Activated CD4-positive, alpha-beta T cell treated with anti-CD3 and anti-CD28 coated beads, Interleukin-2, amount 50 U/mL, for 48 hours (primary cell): ENCODE data around the gene MESD.
A peak's percentile ranks its signal among the peaks of the same experiment; 100 is the strongest.
"Not testable (repeated sequence)": the region's sequence is repeated elsewhere in the genome, so short reads cannot be mapped to it uniquely, and the experiment has no call there.

Source experiments
- DNase-seq, 2 experiments: peaks; one replicate each; pipeline ENCODE4 v3.0.0-alpha.2; 2020

MESD gene

DNA sequence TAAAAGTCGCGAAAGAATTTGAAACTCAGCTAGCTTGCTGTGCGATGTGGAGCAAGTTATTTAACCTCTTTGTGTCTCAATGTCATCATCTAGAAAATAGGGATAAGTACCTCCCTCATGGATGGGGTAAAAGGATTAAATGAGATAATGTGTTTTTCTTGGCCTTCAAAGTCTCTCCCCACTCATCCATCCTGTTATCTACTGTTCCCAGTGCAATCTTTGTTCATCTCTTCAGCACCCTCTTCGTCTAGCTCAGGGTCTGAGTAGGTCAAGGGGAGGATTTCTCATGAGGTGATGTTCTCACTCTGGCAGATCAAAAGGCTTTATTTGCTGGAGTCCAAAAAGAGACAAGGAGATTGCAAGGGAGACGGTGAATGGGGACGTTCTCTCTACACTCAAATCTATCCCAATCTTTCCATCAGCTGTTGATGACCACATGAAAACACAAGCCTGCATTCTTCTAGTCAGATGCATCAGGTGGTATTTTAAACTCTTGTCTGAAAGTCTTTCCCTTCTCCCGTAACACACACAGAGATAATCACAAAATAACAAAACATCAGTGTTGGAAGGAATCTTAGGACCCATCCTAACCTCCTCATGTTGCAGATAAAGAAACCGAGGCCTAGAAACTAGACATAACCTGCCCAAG is 1.3 kb downstream of the MESD start:
- no peak for DNase-seq

DNA sequence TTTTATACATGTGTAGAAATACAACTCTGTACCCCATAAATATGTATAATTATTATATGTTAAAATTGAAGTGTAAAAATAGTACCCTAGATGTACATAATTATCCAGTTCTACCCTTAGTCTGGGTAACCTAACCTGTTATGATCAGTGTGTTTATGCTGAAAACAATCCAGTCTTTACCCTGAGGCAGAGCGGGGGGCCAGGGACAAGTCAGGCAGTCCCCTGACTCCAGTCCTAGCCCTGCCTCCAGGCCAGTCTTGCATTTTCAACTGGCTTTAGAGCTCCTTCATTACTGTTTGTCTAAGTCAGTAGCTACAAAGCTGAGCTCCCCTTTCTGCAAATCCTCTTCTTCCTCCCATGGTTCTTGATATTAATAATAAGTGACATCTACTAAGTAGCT is 3.1 kb downstream of the MESD start:
- no peak for DNase-seq

DNA sequence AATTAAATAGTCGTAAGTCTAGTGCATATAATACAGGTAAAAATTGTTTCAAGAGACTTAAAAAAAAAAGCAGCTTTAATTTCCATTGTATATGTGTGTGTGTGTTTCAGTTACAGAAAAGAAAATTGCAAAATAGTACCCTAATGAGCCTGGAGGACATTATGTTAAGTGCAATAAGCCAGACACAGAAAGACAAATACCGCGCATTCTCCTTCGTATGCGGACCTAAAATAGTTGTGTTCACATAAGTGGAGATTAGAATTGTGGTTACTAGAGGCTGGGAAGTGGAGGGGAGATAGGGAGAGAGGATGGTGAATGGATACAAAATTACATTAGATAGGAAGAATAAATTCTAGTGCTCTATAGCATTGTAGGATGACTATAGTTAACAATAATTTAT is 3.6 kb downstream of the MESD start:
- no peak for DNase-seq

DNA sequence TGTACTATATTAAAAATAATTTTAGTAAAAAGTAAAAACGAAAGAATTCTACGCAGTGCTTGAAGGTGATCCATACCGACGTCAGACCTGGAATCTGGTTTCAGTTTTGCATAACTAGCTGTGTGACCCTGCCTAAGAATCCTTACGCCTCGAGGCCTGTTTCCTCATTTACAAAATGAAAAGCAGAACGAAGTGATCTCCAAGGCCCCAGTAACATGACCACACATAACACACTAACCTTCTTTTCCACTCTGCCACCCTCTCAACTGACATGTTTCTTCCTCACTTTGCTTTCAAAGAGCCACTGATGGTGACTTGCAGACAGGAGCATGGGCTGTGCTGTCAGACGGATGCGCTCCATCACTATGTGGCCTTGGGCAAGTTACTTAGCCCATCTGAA is 4.8 kb downstream of the MESD start:
- DNase-seq, result no peak

DNA sequence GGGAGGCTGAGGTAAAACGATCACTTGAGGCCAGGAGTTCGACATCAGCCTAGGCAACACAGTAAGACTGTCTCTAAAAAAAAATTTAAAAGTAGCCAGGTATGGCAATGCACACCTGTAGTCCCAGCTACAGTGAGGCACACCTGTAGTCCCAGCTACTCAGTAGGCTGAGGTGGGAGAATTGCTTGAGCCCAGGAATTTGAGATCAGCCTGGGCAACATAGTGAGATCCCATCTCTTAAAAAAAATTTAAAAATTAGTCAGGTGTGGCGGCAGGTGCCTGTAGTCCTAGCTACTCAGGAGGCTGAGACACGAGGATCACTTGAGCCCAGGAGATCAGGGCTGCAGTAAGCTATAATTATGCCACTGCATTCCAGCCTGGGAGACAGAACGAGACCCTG is 6.8 kb downstream of the MESD start:
- DNase-seq, result no peak

DNA sequence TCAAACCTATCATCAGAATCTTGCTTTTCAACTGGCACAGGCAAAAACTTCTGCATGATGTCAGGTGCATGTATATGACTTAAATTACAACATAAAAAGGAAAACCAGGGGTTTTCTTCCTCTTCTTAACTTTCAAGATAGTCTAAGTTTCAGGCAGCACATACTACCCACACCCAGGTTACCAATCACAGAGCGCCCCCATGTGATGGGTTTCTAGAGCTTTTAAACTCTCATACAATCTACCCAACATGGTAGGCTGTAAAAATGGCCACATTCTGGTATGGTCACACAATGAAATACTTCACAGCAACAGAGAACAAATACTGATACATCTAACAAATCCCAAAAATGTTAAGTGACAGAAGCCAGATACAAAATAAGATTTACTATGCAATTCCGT is 7.4 kb downstream of the MESD start:
- DNase-seq, result no peak

DNA sequence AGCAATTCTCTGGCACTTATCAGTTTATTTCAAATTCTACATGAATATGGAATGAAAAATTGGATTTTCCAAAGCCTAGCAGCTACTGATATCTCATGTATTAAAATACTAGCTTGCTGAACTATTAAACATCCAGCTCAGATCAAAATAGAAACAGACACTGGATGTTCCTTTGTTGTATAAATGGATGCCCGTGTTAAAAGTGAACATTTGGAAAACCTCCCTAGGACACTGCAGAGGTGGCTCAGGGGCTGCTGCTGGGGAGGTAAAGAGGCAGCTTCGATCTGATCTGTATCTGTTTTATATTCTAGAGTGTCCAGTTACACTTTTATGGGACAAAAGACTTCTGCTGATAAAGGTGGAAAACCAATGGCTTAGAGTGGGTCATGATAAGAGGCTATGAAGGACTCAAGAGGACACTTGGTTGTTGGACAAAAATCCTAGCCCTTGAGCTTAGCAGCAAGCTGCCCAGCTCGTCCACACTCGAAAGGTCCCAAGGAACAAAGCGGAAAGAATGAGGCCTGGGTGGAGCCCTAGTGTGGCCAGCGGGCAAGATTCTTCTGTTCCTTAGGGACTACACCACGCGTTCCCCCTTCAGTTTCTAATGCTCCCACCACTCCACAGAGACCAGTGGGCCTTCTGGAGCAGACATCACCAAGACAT is 9.9 kb downstream of the MESD start:
- DNase-seq, result no peak

DNA sequence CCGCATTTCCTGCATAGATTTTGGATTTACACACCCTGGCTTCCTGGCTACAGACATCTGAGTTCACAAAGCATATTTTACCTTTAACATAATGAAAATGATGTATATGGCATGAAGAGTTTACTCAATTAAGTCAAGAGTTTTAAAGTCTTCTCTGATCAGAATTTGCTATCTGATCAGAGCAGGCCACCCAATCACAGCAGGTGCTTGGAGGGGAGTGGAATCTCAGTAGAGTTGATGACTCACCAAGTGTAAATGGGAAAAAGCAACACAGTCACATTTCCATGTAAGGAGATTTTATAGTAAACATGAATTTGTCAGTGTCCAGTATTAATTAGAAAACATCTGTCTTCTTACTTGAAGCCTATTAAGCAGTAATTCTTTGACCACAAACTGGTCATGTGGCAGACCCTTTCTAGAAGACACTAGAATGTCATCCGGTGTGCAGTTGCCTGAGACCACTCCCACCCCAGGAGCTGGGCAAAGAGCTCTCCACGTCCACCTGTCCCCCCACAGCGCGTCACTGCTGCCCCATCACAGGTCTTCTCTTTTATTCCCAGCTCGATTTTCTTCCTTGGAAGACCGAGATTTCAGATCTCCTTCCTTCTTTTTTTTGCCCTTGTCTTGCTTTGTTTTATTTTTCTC is 10.8 kb downstream of the MESD start:
- DNase-seq, result no peak

DNA sequence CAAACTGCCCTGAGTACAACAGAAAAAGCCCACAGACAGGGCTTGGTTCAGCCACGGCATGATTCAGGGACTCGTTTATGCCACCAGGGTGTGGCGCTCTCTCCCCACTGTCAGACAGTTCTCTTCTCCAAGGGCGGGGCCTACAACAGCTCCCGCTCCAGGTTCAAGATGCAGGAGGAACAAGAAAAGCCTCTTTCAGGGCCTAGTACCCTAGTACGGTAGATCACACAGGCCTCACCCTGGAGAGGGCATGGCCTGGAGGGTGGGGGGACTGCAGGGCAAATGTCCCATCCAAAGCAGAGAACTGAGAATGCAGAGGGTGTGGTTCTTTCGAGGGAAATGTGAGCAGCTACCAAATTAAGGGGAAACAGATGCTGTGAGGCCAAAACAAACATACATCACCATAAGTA is 12.0 kb downstream of the MESD start:
- DNase-seq, result peak; percentile 47 to 59

DNA sequence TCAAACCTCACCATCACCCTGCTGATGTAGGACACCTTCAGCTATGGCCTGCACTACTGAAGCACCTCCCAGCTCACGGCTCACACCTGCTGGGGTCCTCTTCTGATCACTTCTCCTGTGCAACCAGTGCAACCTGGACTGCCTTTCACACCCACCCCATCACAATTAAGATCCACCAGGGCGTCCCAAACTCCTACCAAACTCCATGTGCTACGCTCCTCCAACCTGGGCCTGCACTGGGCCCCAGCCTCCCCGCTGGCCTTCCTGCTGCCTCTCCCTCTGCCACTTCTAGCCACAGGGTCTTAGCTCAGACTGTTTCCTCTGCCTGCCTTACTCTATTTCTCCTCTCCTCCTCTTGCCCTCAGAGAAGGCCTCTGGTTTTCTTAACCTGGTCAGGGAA is 12.8 kb downstream of the MESD start:
- DNase-seq, result no peak

DNA sequence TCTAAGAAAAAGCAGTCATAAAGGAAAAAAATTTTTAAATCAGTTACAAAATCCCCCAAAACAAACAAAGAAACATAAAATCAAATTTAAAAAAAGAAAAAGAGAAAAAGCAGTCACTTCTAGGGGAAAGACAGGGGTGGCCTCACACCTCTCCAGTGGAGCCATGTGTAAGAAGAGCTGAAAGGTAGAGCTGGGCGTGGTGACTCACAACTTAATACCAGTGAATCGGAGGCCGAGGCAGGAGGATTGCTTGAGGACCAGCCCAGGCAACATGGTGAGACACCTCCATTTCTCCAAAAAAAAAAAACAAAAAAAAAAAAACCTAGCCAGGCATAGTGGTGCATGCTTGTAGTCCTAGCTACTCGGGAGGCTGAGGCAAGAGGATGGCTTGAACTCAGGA is 14.7 kb downstream of the MESD start:
- peak; percentile 13 to 15 for DNase-seq

DNA sequence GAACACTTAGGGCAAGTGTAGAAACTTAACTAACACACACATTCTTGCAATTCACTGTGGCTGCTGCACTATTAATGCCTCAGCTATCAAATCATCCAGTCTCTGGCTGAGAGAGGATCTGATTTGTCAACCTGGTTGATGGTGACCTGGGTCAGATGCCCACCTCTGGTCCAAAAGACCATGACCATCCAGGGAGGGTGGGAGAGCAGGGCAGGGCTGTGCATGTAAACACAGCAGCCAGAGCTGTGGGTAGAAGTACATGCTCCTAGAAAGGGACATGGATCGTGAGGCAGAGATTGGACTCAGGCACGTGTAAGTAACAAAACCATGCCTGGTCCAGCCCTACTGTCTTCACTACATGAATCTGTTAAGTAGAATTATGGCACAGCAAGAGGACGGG is 17.3 kb downstream of the MESD start:
- no peak for DNase-seq

DNA sequence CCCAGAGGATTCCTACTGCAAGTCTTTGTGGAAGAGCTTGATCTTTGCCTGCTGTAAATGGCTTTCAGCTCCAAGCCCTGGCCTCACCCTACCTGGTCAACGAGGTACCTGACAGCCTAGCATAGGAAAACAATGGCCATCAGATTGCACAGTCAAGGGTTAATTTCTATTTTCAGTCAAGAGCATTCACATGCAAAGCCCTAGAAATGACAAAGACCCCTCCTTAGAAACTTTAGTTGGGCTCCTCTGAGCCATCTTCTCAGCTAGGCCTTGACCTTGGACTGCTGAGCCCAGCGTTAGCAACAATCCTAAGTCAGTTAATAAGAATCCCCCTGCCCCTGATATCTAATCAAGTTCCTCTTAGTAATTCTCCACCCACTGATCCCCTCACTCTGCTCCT is 18.5 kb downstream of the MESD start:
- DNase-seq, result no peak

DNA sequence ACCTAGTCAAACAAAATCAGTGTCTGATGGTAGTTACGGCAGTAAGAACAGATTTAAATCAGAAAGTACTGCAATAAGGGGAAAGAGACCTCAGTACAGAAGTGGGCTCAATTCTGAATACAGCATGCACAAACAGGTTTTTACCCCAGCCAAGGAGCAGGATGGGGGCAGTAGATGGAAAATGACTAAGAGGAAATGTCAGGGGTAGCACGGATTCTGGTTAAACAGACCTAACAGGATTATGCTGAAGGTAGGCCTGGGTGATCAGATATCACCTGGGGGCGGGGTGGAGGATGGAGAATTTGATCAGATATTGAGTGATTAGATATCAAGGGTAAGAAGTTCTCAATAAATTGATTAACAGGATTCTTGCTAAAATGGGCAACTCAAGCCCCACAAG is 19.0 kb downstream of the MESD start:
- DNase-seq, result no peak

DNA sequence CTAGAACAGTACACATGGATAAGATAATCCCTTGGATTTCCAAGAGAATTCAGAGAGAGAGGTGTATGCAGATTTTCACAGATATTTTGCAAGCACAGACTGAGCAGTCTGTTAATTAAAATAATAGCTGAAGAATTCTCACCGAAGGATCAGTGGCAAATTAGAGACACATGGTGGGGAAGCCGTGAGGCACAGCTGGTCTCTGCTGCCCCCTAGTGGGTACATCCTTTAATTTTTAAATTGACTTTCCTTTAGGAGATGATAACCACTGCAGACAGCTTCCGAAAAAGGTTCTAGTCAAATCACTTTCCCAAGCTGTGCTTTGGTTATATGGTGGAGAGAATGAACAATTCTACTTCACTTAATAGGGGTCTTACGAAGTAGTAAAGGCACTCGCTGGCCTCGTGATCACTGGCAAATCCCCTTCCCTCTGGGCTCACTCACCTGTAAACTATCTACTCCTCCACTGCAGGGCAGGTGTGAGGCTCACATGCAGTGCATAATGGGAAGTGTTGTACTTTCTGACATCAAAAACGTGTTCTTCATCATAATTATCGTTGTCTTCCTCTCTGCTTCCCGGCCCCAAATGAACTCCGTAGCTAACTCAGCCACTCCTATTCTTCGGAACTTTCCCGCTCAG is 19.5 kb downstream of the MESD start:
- peak; percentile 58 to 68 for DNase-seq

DNA sequence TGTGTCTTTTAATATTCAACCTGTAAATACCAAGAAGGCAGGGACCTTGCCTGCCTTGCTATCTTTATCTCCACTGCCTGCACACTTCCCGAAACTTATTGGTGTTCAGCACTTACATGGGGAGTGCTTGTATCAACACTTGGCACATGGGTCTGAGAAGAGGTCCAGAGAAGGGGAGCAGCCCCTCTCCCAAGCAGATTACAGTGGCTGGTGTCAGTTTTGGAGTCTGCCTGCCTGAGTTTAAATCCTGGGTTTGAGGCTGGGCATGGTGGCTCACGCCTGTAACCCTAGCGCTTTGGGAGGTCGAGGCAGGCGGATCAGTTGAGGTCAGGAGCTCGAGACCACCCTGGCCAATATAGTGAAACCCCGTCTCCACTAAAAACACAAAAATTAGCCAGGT is 20.3 kb downstream of the MESD start:
- no peak for DNase-seq

DNA sequence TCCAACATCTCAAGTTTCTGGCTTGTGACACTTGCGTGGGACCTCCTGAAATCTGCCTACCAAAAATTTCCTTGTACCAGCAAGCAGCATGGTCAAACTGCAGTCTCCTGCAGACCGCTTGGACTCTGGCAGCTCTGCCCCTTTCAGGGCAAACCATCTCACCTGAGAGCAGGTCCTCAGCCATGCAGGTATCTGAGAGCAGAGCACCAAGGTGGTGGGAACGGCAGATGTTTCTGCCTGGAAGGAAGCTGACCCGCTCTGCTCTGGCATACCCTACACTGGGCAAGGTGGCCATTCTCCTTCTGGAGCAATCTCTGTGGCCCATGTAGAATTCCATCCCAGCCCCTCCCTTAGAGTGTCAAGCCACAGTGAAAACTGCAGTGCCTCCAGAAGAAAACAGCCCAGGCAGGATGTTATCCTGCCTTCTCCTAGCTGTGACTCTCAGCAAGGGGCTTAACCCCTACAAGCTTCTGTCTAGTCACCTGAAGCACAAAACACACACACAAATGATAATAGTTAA is 21.6 kb downstream of the MESD start:
- DNase-seq, result no peak

DNA sequence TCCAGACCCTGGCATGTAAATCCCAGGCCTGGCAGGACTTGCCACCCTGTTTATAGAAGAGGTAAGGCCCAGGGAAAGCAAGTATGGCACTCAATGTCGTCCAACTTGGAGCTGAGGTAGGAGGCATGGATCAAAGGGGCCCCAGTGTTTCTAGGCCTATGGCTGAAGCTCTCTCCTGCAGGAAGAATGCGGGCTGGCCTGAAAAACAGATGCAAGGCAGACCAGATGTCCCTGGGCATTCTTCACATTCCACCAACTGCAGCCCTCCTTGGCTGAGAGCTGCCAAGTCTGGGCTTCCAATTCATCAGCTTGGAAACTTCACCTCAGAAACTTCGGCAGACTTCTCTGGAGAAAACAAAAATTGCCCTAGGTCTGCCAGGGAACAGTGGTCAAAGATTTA is 22.2 kb downstream of the MESD start:
- no peak for DNase-seq

DNA sequence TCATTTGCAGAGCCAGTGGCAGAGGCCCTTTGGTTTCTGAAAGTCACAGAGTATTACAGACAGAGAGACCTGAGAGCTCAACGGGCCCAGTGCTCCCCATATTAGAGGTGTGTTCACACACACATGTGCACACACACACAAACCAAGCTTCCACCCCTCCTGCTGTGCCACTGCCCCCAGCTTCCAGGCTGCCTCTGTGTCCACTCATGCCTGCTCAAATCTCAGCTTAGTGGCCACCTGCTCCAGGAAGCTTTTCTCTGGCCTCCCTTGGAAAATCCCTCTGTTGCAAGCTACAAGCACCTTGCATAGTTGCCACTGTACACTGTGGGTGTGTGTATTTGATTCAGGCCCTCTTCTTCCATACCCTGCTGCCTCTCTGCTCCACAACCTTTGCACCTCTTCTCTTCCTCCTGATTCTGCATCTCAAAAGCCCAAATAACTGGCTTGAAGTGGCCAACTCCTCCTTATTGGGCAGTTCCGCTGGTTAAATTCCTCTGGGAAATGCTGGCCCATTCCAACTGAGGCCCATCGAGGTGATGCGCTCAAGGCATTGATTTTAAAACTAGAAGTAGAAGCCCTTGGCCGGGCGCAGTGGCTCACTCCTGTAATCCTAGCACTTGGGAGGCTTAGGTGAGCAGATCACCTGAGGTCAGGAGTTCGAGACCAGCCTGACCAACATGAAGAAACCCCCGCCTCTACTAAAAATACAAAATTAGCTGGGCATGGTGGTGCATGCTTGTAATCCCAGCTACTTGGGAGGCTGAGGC is 23.0 kb downstream of the MESD start:
- no peak for DNase-seq

DNA sequence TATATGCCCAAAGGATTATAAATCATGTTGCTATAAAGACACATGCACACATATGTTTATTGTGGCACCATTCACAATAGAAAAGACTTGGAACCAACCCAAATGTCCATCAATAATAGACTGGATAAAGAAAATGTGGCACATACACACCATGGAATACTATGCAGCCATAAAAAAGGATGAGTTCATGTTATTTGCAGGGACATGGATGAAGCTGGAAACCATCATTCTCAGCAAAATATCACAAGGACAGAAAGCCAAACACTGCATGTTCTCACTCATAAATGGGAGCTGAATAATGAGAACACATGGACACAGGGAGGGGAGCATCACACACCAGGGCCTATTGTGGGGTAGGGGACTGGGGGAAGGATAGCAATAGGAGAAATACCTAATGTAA is 24.2 kb downstream of the MESD start:
- not testable (repeated sequence) for DNase-seq

DNA sequence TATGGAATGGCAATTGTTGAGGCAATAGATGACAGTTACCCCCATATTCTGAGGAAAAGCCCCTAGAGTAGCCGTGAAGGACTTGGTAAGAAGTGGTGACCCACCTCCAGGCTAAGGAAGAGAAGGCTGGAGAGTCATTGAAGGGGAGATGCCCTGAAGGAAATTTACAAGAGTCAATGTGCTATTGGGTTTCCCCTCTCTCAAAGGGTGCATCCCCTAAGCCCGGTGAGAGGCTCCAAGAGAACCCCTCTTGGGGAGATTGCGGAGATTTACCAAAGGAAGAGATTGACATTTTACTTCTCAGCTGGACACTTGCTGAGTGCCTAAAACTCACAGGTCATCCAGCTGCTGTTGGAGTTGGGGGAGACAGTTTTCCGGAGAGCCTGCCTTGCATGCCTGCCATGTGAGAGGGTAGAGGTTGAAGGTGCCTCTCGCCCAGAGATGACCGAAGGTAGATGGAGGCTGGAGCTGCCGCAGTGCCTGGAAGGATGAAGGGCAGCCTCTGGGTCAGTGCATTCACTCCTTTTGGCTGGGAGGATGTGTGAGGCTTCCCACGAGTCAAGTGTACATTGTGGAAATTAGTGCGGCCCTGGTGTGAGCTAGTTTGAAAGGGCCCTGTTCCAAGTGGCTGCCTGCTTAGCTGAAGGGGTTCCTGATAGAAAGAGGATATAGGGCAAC is 30.7 kb downstream of the MESD start:
- DNase-seq, result no peak

DNA sequence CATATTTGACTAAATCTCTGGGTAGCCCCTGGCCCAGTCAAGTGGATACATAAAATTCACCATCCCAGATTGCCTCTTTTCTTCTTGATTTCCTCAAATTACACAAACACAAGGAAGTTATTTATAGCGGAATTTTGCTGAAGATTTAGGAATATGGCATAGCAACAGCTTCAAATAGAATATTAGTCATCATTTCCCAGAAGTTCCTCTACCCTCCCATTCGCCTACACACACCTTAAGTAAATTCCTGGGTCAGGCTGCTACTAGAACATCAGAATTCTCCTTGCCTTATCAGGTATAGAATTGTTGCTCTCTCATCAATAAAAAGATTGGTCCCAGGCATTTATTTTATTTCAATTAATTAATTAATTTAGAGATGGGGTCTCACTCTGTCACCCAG is 31.6 kb downstream of the MESD start:
- no peak for DNase-seq

DNA sequence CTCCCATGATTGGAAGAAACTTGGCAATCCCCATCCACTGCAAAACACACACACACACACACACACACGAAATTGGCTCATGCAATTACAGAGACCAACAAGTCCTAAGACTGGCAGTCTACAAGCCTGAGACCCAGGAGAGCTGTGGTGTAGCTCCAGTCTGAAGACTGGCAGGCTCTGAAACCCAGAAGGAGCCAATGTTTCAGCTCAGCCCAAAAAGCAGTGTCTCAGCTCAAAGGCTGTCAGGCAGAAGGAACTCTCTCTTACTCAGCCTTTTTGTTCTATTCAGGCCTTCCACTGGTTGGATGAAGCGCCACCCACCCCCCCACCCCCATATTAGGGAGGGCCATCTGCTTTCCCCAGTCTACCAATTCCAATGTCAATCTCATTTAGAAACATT is 32.1 kb downstream of the MESD start:
- no peak for DNase-seq
